ENCODE measurements around the gene ETV5.

The ETV5 gene

GRCh38 chr3:186121278-186121677 lies 12.4 kb upstream of the ETV5 start:
- H3K9me3 ChIP-seq (ENCODE audit: insufficient read depth, low read depth, low read length): no peaks in the 10 kb centered on the region
- H3K27me3 ChIP-seq (ENCODE audit: insufficient read depth, low read length): peaks cover 39% of the 10 kb centered on the region
- H3K4me1 ChIP-seq (ENCODE audit: insufficient read depth, low read length): peaks cover 35% of the 10 kb centered on the region
- H3K36me3 ChIP-seq (ENCODE audit: insufficient read depth, low read depth, low read length): no peaks in the 10 kb centered on the region
- H3K27ac ChIP-seq (ENCODE audit: low read length): no peak overlapping the region
- H3K9ac ChIP-seq (ENCODE audit: low read depth, low read length): peak overlapping the region; percentile 7; the same call in 1 of the 2 replicates
- H3K4me3 ChIP-seq (ENCODE audit: low read length): peak overlapping the region; percentile 55; the same call in 1 of the 2 replicates

- H3K27ac ChIP-seq (ENCODE audit: low read length): no peak overlapping the region
- no peaks in the 10 kb centered on the region for H3K9me3 ChIP-seq (ENCODE audit: insufficient read depth, low read depth, low read length)
- no peak overlapping the region for H3K4me3 ChIP-seq (ENCODE audit: low read length)
- peaks cover 35% of the 10 kb centered on the region for H3K4me1 ChIP-seq (ENCODE audit: insufficient read depth, low read length)
- H3K36me3 ChIP-seq (ENCODE audit: insufficient read depth, low read depth, low read length): no peaks in the 10 kb centered on the region
- no peak overlapping the region for H3K9ac ChIP-seq (ENCODE audit: low read depth, low read length)
- H3K27me3 ChIP-seq (ENCODE audit: insufficient read depth, low read length): peaks cover 57% of the 10 kb centered on the region
These were observed 10.6 kb upstream of the ETV5 start for GRCh38 chr3:186119499-186119898.

GRCh38 chr3:186118692-186119091 lies 9.8 kb upstream of the ETV5 start:
- Histone ChIP-seq H3K36me3 (ENCODE audit: insufficient read depth, low read depth, low read length) (no peaks in the 10 kb centered on the region), H3K9ac (ENCODE audit: low read depth, low read length) (no peak overlapping the region), H3K27me3 (ENCODE audit: insufficient read depth, low read length) (peaks cover 65% of the 10 kb centered on the region), H3K4me3 (ENCODE audit: low read length) (no peak overlapping the region), H3K27ac (ENCODE audit: low read length) (no peak overlapping the region), H3K9me3 (ENCODE audit: insufficient read depth, low read depth, low read length) (no peaks in the 10 kb centered on the region), H3K4me1 (ENCODE audit: insufficient read depth, low read length) (peaks cover 34% of the 10 kb centered on the region)

- H3K4me1 ChIP-seq (ENCODE audit: insufficient read depth, low read length): peaks cover 24% of the 10 kb centered on the region
- H3K27me3 ChIP-seq (ENCODE audit: insufficient read depth, low read length): peaks cover 75% of the 10 kb centered on the region
- no peaks in the 10 kb centered on the region for H3K9me3 ChIP-seq (ENCODE audit: insufficient read depth, low read depth, low read length)
- no peak overlapping the region for H3K9ac ChIP-seq (ENCODE audit: low read depth, low read length)
- no peaks in the 10 kb centered on the region for H3K36me3 ChIP-seq (ENCODE audit: insufficient read depth, low read depth, low read length)
- no peak overlapping the region for H3K4me3 ChIP-seq (ENCODE audit: low read length)
- no peak overlapping the region for H3K27ac ChIP-seq (ENCODE audit: low read length)
These were observed 8.7 kb upstream of the ETV5 start for GRCh38 chr3:186117521-186118134.

GRCh38 chr3:186115239-186115996 lies 6.5 kb upstream of the ETV5 start:
- Histone ChIP-seq H3K4me3 (ENCODE audit: low read length) (no peak overlapping the region), H3K36me3 (ENCODE audit: insufficient read depth, low read depth, low read length) (no peaks in the 10 kb centered on the region), H3K27me3 (ENCODE audit: insufficient read depth, low read length) (peaks cover 94% of the 10 kb centered on the region), H3K9me3 (ENCODE audit: insufficient read depth, low read depth, low read length) (no peaks in the 10 kb centered on the region), H3K4me1 (ENCODE audit: insufficient read depth, low read length) (peaks cover 11% of the 10 kb centered on the region), H3K9ac (ENCODE audit: low read depth, low read length) (no peak overlapping the region), H3K27ac (ENCODE audit: low read length) (no peak overlapping the region)

- no peak overlapping the region for H3K9ac ChIP-seq (ENCODE audit: low read depth, low read length)
- H3K9me3 ChIP-seq (ENCODE audit: insufficient read depth, low read depth, low read length): no peaks in the 10 kb centered on the region
- no peak overlapping the region for H3K27ac ChIP-seq (ENCODE audit: low read length)
- H3K27me3 ChIP-seq (ENCODE audit: insufficient read depth, low read length): peaks cover 81% of the 10 kb centered on the region
- H3K4me1 ChIP-seq (ENCODE audit: insufficient read depth, low read length): peaks cover 10% of the 10 kb centered on the region; the same call in 1 of the 2 replicates
- H3K4me3 ChIP-seq (ENCODE audit: low read length): no peak overlapping the region
- no peaks in the 10 kb centered on the region for H3K36me3 ChIP-seq (ENCODE audit: insufficient read depth, low read depth, low read length)
These were observed 2.4 kb upstream of the ETV5 start for GRCh38 chr3:186110975-186111974.

GRCh38 chr3:186109897-186110803 lies 1.3 kb upstream of the ETV5 start:
- peak overlapping the region; percentile 78 for H3K4me3 ChIP-seq (ENCODE audit: low read length)
- H3K9me3 ChIP-seq (ENCODE audit: insufficient read depth, low read depth, low read length): no peaks in the 10 kb centered on the region
- no peak overlapping the region for H3K27ac ChIP-seq (ENCODE audit: low read length)
- H3K36me3 ChIP-seq (ENCODE audit: insufficient read depth, low read depth, low read length): no peaks in the 10 kb centered on the region
- H3K9ac ChIP-seq (ENCODE audit: low read depth, low read length): peak overlapping the region; percentile 64; the same call in 1 of the 2 replicates
- peaks cover 81% of the 10 kb centered on the region for H3K27me3 ChIP-seq (ENCODE audit: insufficient read depth, low read length)
- H3K4me1 ChIP-seq (ENCODE audit: insufficient read depth, low read length): peaks cover 10% of the 10 kb centered on the region; the same call in 1 of the 2 replicates

- H3K4me1 ChIP-seq (ENCODE audit: insufficient read depth, low read length): peaks cover 14% of the 10 kb centered on the region
- no peaks in the 10 kb centered on the region for H3K9me3 ChIP-seq (ENCODE audit: insufficient read depth, low read depth, low read length)
- peak overlapping the region; percentile 55 for H3K27ac ChIP-seq (ENCODE audit: low read length)
- H3K27me3 ChIP-seq (ENCODE audit: insufficient read depth, low read length): peaks cover 73% of the 10 kb centered on the region
- H3K9ac ChIP-seq (ENCODE audit: low read depth, low read length): peak overlapping the region; percentile 77; the same call in 1 of the 2 replicates
- peak overlapping the region; percentile 83 for H3K4me3 ChIP-seq (ENCODE audit: low read length)
- peaks cover 6% of the 10 kb centered on the region; the same call in 1 of the 2 replicates for H3K36me3 ChIP-seq (ENCODE audit: insufficient read depth, low read depth, low read length)
These were observed 566 bp downstream of the ETV5 start for GRCh38 chr3:186108106-186108940.

- peak overlapping the region; percentile 55 for H3K27ac ChIP-seq (ENCODE audit: low read length)
- H3K9me3 ChIP-seq (ENCODE audit: insufficient read depth, low read depth, low read length): no peaks in the 10 kb centered on the region
- peak overlapping the region; percentile 83 for H3K4me3 ChIP-seq (ENCODE audit: low read length)
- peaks cover 64% of the 10 kb centered on the region for H3K27me3 ChIP-seq (ENCODE audit: insufficient read depth, low read length)
- peak overlapping the region; percentile 77; the same call in 1 of the 2 replicates for H3K9ac ChIP-seq (ENCODE audit: low read depth, low read length)
- H3K36me3 ChIP-seq (ENCODE audit: insufficient read depth, low read depth, low read length): peaks cover 6% of the 10 kb centered on the region; the same call in 1 of the 2 replicates
- peaks cover 14% of the 10 kb centered on the region for H3K4me1 ChIP-seq (ENCODE audit: insufficient read depth, low read length)
These were observed 1.4 kb downstream of the ETV5 start for GRCh38 chr3:186107215-186108105.

Measured in iPS-20b (cell line).